Measurements from ENCODE around the gene AMOTL1.

GRCh38 chr11:94884376-94884775 lies 116.2 kb downstream of the AMOTL1 start:
- TF ChIP-seq EP300 (IDR thresholded peaks at IDR 0.05; ENCODE audit: borderline replicate concordance in 1 of 2, low read depth in 1 of 2, low read length in 1 of 2): no peak
- TF ChIP-seq CTCF (IDR thresholded peaks at IDR 0.05): no peak
- no peak for TF ChIP-seq EZH2phosphoT487 (IDR thresholded peaks at IDR 0.05; ENCODE audit: borderline replicate concordance, low read depth)
- TF ChIP-seq NRF1 (IDR thresholded peaks at IDR 0.05; ENCODE audit: low read depth, low read length): no peak
- no peak for TF ChIP-seq PBX3 (IDR thresholded peaks at IDR 0.05)
- TF ChIP-seq REST (IDR thresholded peaks at IDR 0.05; ENCODE audit: low read depth, low read length): no peak
- TF ChIP-seq TAF1 (IDR thresholded peaks at IDR 0.05; ENCODE audit: borderline replicate concordance, low read depth, low read length): no peak
- TF ChIP-seq MAX (IDR thresholded peaks at IDR 0.05; ENCODE audit: low read depth): no peak
- no peak for TF ChIP-seq ZBTB33 (IDR thresholded peaks at IDR 0.05; ENCODE audit: borderline replicate concordance, low read depth)
- TF ChIP-seq TCF12 (IDR thresholded peaks at IDR 0.05): no peak
- TF ChIP-seq MXI1 (IDR thresholded peaks at IDR 0.05; ENCODE audit: low read depth, low read length): no peak
